ENCODE data around the gene CLCA4. TPM values are rescaled to one million over a fixed set of nuclear protein-coding genes. Genes with fewer than 3 reads are reported as not detected.

The CLCA4 gene
- total RNA-seq, 2 donors from 2014 or later: not detected

DNA sequence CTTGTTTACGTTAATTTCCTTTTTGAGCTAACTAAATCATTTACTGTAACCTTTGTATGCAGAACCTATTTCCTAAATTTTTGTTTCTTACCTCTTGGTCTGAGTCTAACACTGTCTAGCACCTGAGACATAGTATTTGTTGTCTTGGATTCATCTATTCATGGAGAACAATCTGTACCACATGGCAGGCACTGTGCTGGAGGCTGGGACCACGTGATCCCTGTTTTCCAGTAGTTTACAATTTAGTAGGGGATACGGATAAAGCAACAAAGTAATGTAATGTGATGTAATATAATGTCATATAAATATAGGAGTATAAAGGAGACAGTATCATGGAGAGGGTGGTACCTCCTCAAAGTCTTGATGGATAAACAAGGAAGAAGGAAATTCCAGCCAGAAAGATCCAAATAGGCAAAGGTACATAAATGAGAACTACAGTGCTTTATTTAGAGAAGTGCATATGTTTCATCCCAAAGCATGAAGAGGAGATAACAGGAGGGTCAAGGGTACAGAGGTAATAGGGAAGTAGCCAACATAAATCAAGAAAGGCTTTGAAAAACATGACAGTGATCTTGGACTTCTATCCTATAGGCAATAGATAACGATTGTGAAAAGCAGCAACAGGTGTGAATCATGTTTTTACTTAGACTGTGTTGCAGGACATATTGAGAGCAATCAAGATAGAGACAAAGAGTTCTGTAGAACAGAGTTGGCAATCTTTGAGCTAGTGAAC lies 25.9 kb upstream of the CLCA4 start:
- H3K4me1 ChIP-seq (ENCODE audit: control insufficient read depth, insufficient read depth, low read length): no peaks in the 10 kb centered on the region
- TF ChIP-seq CTCF (conservative IDR thresholded peaks at IDR 0.05): no peak
- Mint-ChIP-seq H3K36me3 (ENCODE audit: low read depth) (no peaks in the 10 kb centered on the region), H3K4me1 (no peaks in the 10 kb centered on the region), H3K27ac (no peak overlapping the region), H3K27me3 (ENCODE audit: insufficient read depth) (no peaks in the 10 kb centered on the region), H3K4me3 (no peak overlapping the region), H3K9me3 (peaks cover 20% of the 10 kb centered on the region)
- no peaks in the 10 kb centered on the region for H3K27me3 ChIP-seq (ENCODE audit: control insufficient read depth, insufficient read depth, low read length, poor library complexity, severe bottlenecking)
- WGBS, 2 experiments (ENCODE audit: insufficient coverage in 1 of 2, insufficient read length in 1 of 2): 96 to 98% methylated on average over 3 to 4 of the region's 4 CpGs
- H3K4me3 ChIP-seq (ENCODE audit: low read length): no peak overlapping the region
- no peak overlapping the region for H3K27ac ChIP-seq (ENCODE audit: low read depth, low read length)
- H3K36me3 ChIP-seq (ENCODE audit: control insufficient read depth, insufficient read depth, low read length): no peaks in the 10 kb centered on the region
- no peak overlapping the region for H3K9ac ChIP-seq (ENCODE audit: extremely low read depth, low read length, poor library complexity, severe bottlenecking)
- peaks cover 6% of the 10 kb centered on the region for H3K9me3 ChIP-seq (ENCODE audit: control insufficient read depth, low read length)
- DNase-seq: no peak

DNA sequence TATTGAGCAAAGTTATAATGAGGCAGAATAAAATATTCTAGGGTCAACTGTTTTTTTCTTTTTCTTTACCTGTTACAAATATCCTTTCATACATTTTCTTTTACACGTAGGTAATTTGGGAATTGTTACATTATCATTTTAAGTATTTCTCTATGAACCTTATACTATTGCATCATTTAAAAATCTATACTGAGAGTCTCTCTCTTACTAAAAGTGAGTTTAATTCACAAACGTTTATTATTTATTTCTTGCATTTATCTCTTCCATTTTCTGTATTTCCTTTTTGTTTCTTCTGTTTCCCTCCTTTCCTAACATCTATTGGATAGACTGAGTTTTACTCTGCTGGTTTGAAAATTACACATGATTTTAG lies 25.4 kb upstream of the CLCA4 start:
- no peaks in the 10 kb centered on the region for H3K4me1 Mint-ChIP-seq
- no peak overlapping the region for H3K4me3 Mint-ChIP-seq
- Histone ChIP-seq H3K4me1 (ENCODE audit: control insufficient read depth, insufficient read depth, low read length) (no peaks in the 10 kb centered on the region), H3K27me3 (ENCODE audit: control insufficient read depth, insufficient read depth, low read length, poor library complexity, severe bottlenecking) (no peaks in the 10 kb centered on the region), H3K9me3 (ENCODE audit: control insufficient read depth, low read length) (peaks cover 6% of the 10 kb centered on the region), H3K27ac (ENCODE audit: low read depth, low read length) (no peak overlapping the region), H3K36me3 (ENCODE audit: control insufficient read depth, insufficient read depth, low read length) (no peaks in the 10 kb centered on the region), H3K9ac (ENCODE audit: extremely low read depth, low read length, poor library complexity, severe bottlenecking) (no peak overlapping the region), H3K4me3 (ENCODE audit: low read length) (no peak overlapping the region)
- no peak overlapping the region for H3K27ac Mint-ChIP-seq
- no peaks in the 10 kb centered on the region for H3K36me3 Mint-ChIP-seq (ENCODE audit: low read depth)
- no peak for TF ChIP-seq CTCF (conservative IDR thresholded peaks at IDR 0.05)
- H3K9me3 Mint-ChIP-seq: peaks cover 21% of the 10 kb centered on the region
- 85 to 100% methylated on average over 1 to 2 of the region's 2 CpGs for WGBS, 2 experiments (ENCODE audit: insufficient coverage in 1 of 2, insufficient read length in 1 of 2)
- no peak for DNase-seq
- H3K27me3 Mint-ChIP-seq (ENCODE audit: insufficient read depth): no peaks in the 10 kb centered on the region

DNA sequence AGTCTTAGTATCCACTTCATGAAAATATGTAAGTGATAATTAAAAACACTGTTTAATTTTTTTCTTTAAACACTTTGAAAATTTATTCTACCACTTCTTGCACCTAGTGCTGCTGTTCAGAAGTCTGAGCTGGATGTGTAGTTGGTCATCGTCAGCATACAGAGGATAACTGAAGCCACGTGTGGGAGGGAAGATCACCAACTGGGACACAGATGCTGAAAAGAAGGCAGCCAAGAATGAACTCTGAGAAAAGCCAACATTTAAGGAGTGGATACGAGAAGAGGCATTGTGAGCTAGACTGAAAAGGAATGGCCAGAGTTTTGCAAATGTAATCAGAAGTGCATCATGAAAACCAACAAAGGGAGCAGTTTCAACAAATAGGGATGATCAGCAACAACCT lies 24.6 kb upstream of the CLCA4 start:
- H3K9me3 Mint-ChIP-seq: peaks cover 21% of the 10 kb centered on the region
- DNase-seq: no peak
- no peak overlapping the region for H3K27ac Mint-ChIP-seq
- no peaks in the 10 kb centered on the region for H3K4me1 Mint-ChIP-seq
- Histone ChIP-seq H3K27ac (ENCODE audit: low read depth, low read length) (no peak overlapping the region), H3K4me3 (ENCODE audit: low read length) (no peak overlapping the region), H3K4me1 (ENCODE audit: control insufficient read depth, insufficient read depth, low read length) (no peaks in the 10 kb centered on the region), H3K36me3 (ENCODE audit: control insufficient read depth, insufficient read depth, low read length) (no peaks in the 10 kb centered on the region), H3K9me3 (ENCODE audit: control insufficient read depth, low read length) (peaks cover 6% of the 10 kb centered on the region), H3K27me3 (ENCODE audit: control insufficient read depth, insufficient read depth, low read length, poor library complexity, severe bottlenecking) (no peaks in the 10 kb centered on the region), H3K9ac (ENCODE audit: extremely low read depth, low read length, poor library complexity, severe bottlenecking) (no peak overlapping the region)
- H3K4me3 Mint-ChIP-seq: no peak overlapping the region
- H3K36me3 Mint-ChIP-seq (ENCODE audit: low read depth): no peaks in the 10 kb centered on the region
- WGBS, 2 experiments (ENCODE audit: insufficient coverage in 1 of 2, insufficient read length in 1 of 2): 79 to 88% methylated on average over 3 of the region's 3 CpGs
- TF ChIP-seq CTCF (conservative IDR thresholded peaks at IDR 0.05): no peak
- H3K27me3 Mint-ChIP-seq (ENCODE audit: insufficient read depth): no peaks in the 10 kb centered on the region
